HepG2 (cell line): ENCODE measurements around the gene GPR33. TPM values are rescaled to one million over a fixed set of nuclear protein-coding genes. Genes with fewer than 3 reads are reported as not detected.
A peak's percentile ranks its signal among the peaks of the same experiment; 100 is the strongest.

Experiments
- CBX1 ChIP-seq: IDR thresholded peaks from one replicate; pipeline ENCODE4 v1.6.1; 2016; ENCODE audit warnings: antibody characterized with exemption, low read depth
- E2F1 ChIP-seq: sonication (generic); formaldehyde crosslinking; IDR thresholded peaks from 2 replicates; pipeline ENCODE4 v1.5.0; 2020; ENCODE audit warnings: missing genetic modification reagents
- FOXO1 ChIP-seq: sonication (generic); formaldehyde crosslinking; IDR thresholded peaks from 2 replicates; pipeline ENCODE4 v1.4.0; 2020; ENCODE audit warnings: missing genetic modification reagents
- GTF3A ChIP-seq: sonication (generic); formaldehyde crosslinking; conservative IDR thresholded peaks from 2 replicates; pipeline ENCODE4 v1.4.0; 2020; ENCODE audit warnings: mild to moderate bottlenecking, missing genetic modification reagents
- HES4 ChIP-seq: sonication (generic); formaldehyde crosslinking; IDR thresholded peaks from 2 replicates; pipeline ENCODE4 v1.9.0; 2021; ENCODE audit warnings: mild to moderate bottlenecking, missing genetic modification reagents, borderline replicate concordance
- KLF11 ChIP-seq: IDR thresholded peaks from 2 replicates; pipeline ENCODE4 v1.6.1; 2016; ENCODE audit warnings: missing compliant biosample characterization
- MIER3 ChIP-seq: IDR thresholded peaks from 2 replicates; pipeline ENCODE4 v1.6.1; 2016; ENCODE audit warnings: missing compliant biosample characterization, borderline replicate concordance
- PRDM10 ChIP-seq: sonication (generic); formaldehyde crosslinking; IDR thresholded peaks from 2 replicates; pipeline ENCODE4 v1.4.0; 2020; ENCODE audit warnings: low read depth, missing genetic modification reagents
- PREB ChIP-seq: sonication (generic); formaldehyde crosslinking; IDR thresholded peaks from 2 replicates; pipeline ENCODE4 v1.4.0; 2020; ENCODE audit warnings: missing genetic modification reagents
- RBM39 ChIP-seq: fragments of 200-400 bp; formaldehyde crosslinking; IDR thresholded peaks from one replicate; pipeline ENCODE4 v1.6.1; 2018; ENCODE audit warnings: antibody characterized with exemption, mild to moderate bottlenecking, low read depth, low read length; ENCODE audit not compliant: poor library complexity, severe bottlenecking
- ZBTB37 ChIP-seq: sonication (generic); formaldehyde crosslinking; IDR thresholded peaks from 2 replicates; pipeline ENCODE4 v1.4.0; 2020; ENCODE audit warnings: mild to moderate bottlenecking, missing genetic modification reagents
- ZKSCAN1 ChIP-seq: fragments of 150-350 bp; IDR thresholded peaks from 2 replicates; pipeline ENCODE4 v1.6.1; 2014; ENCODE audit warnings: low read length
- ZNF10 ChIP-seq: sonication (generic); formaldehyde crosslinking; IDR thresholded peaks from 2 replicates; pipeline ENCODE4 v1.4.0; 2020; ENCODE audit warnings: mild to moderate bottlenecking, low read depth, missing genetic modification reagents, borderline replicate concordance
- ZNF12 ChIP-seq: sonication (generic); formaldehyde crosslinking; IDR thresholded peaks from 2 replicates; pipeline ENCODE4 v1.5.0; 2020; ENCODE audit warnings: missing genetic modification reagents
- ZNF430 ChIP-seq: sonication (generic); formaldehyde crosslinking; IDR thresholded peaks from 2 replicates; pipeline ENCODE4 v1.9.0; 2021; ENCODE audit warnings: mild to moderate bottlenecking, missing genetic modification reagents
- ZNF446 ChIP-seq: sonication (generic); formaldehyde crosslinking; IDR thresholded peaks from 2 replicates; pipeline ENCODE4 v1.5.0; 2020; ENCODE audit warnings: mild to moderate bottlenecking, missing genetic modification reagents
- ZNF468 ChIP-seq: sonication (generic); formaldehyde crosslinking; IDR thresholded peaks from 2 replicates; pipeline ENCODE4 v1.8.0; 2022; ENCODE audit warnings: mild to moderate bottlenecking, moderate library complexity, missing genetic modification reagents
- ZNF496 ChIP-seq: sonication (generic); formaldehyde crosslinking; IDR thresholded peaks from 2 replicates; pipeline ENCODE4 v1.8.1; 2023; ENCODE audit warnings: mild to moderate bottlenecking, moderate library complexity, missing genetic modification reagents; ENCODE audit not compliant: insufficient replicate concordance
- ZNF567 ChIP-seq: sonication (generic); formaldehyde crosslinking; IDR thresholded peaks from 2 replicates; pipeline ENCODE4 v1.8.1; 2023; ENCODE audit warnings: mild to moderate bottlenecking, missing genetic modification reagents, borderline replicate concordance
- ZNF629 ChIP-seq: sonication (generic); formaldehyde crosslinking; conservative IDR thresholded peaks from 2 replicates; pipeline ENCODE4 v1.5.0; 2020; ENCODE audit warnings: missing genetic modification reagents
- ZNF883 ChIP-seq: sonication (generic); formaldehyde crosslinking; IDR thresholded peaks from 2 replicates; pipeline ENCODE4 v1.5.1; 2020; ENCODE audit warnings: mild to moderate bottlenecking, missing genetic modification reagents; ENCODE audit errors: not compliant biosample characterization
- ZSCAN29 ChIP-seq: sonication (generic); formaldehyde crosslinking; conservative IDR thresholded peaks from 2 replicates; pipeline ENCODE4 v1.4.0; 2020; ENCODE audit warnings: mild to moderate bottlenecking, missing genetic modification reagents
- ZZZ3 ChIP-seq: sonication (generic); formaldehyde crosslinking; IDR thresholded peaks from 2 replicates; pipeline ENCODE4 v1.4.0; 2020; ENCODE audit warnings: missing genetic modification reagents, mild to moderate bottlenecking, borderline replicate concordance
- polyA plus RNA-seq, 8 experiments: library from polyadenylated mRNA; depleted of rRNA in 3 of 8; stranded (reverse) in 7 of 8; unstranded in 1 of 8; fragments of >200 nt; fragmentation: Illumina TruSeq in 4 of 8; extraction: Trizol in 4 of 8; gene quantifications; 2 replicates each; pipeline versions ENCODE4 v1.2.1 to v1.2.3, GENCODE V29; 2011 to 2016; ENCODE audit warnings: low read depth in 4 of 8, missing spikeins in 1 of 8, mixed read lengths in 1 of 8; ENCODE audit not compliant: insufficient read depth in 1 of 8
- total RNA-seq, 5 experiments: library from RNA; depleted of rRNA; stranded (reverse); fragments of >200 nt; fragmentation: Illumina TruSeq; extraction: Trizol; gene quantifications; 2 replicates each; pipeline ENCODE4 v1.2.3, GENCODE V29; 2016; ENCODE audit warnings: low read depth in 1 of 5

GPR33 gene
- total and polyA plus RNA-seq, 2 of the 13 experiments (the other 11 are each of a cell fraction or from before 2014, with no cell fraction given) = not detected

GRCh38 chr14:31456841-31457664 lies 30.8 kb downstream of the GPR33 start, which contains the start of gene DTD2 (continued):
- TF ChIP-seq E2F1 (peak; percentile 93; the same call in 1 of the 2 replicates), ZBTB37 (CRISPR knock-in tag) (peak; percentile 84; the same call in 1 of the 2 replicates), ZNF12 (CRISPR knock-in tag) (peak; percentile 91), HES4 (peak; percentile 99), KLF11 (CRISPR knock-in tag) (peak; percentile 98), ZNF430 (peak; percentile 100), ZNF496 (CRISPR knock-in tag) (no peak), PREB (peak; percentile 97), ZNF10 (CRISPR knock-in tag) (peak; percentile 99), RBM39 (peak; percentile 98), ZZZ3 (CRISPR knock-in tag) (peak; percentile 99), ZNF567 (CRISPR knock-in tag) (peak; percentile 100), ZNF468 (peak; percentile 99), CBX1 (peak; percentile 98), ZSCAN29 (CRISPR knock-in tag) (peak; percentile 99), MIER3 (CRISPR knock-in tag) (peak; percentile 99), ZNF629 (CRISPR knock-in tag) (peak; percentile 75), ZKSCAN1 (0 out of 2 replicates have a peak, but pooled peaks have one; percentile 31), GTF3A (CRISPR knock-in tag) (peak; percentile 100), PRDM10 (CRISPR knock-in tag) (peak; percentile 97), ZNF883 (CRISPR knock-in tag) (peak; percentile 100), FOXO1 (peak; percentile 95), ZNF446 (CRISPR knock-in tag) (peak; percentile 99)
